ENCODE results near the gene SCFD1. TPM values are rescaled to one million over a fixed set of nuclear protein-coding genes. Genes with fewer than 3 reads are reported as not detected.

SCFD1 gene
- total and polyA plus RNA-seq, 10 of the 15 experiments (the other 5 are each of a cell fraction or from before 2014, with no cell fraction given): 61.5 to 98.4 (median 82.5) TPM

DNA sequence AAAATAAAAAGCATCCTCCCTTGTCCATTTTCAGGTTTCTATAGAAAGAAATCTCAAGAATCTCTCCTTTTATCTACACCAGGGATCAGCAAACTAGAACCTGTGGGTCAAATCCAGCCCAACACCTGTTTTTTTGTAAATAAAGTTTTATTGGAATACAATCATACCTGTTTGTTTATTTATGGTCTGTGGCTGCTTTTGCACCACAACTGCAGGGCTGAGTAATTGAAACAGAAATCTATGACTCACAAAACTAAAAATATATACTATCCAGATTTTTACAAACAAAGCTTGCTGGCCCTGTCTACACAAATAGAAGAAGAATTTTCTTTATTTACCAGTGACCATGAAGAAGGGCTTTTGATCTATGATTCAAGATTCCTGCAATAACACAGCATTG lies 157.1 kb downstream of the SCFD1 start:
- FAIRE-seq (no peak), ATAC-seq (peak; percentile 56), DNase-seq (ENCODE audit: low read depth, low spot score) (no peak)
- no peak overlapping the region for H3K9ac ChIP-seq (ENCODE audit: control insufficient read depth, insufficient read depth, low read length)
- intact Hi-C loops (cut with micrococcal nuclease; ENCODE audit: unreplicated experiment): no loop called here
- BruUV-seq (replicated peaks): no TSS peak
- CTCF ChIA-PET: no interaction called here
- no peaks in the 10 kb centered on the region for H3K27me3 ChIP-seq (replicated peaks in 1 of 2; ENCODE audit: control insufficient read depth in 2 of 2, insufficient read depth in 2 of 2, low read length in 1 of 2)
- no peak overlapping the region for H3K27ac ChIP-seq (ENCODE audit: control insufficient read depth, insufficient read depth)
- H2AFZ ChIP-seq (ENCODE audit: control insufficient read depth, low read depth, low read length): no peak overlapping the region
- no peak overlapping the region for H3K4me2 ChIP-seq (ENCODE audit: control insufficient read depth, insufficient read depth)
- RAD21 ChIA-PET (ENCODE audit: unreplicated experiment): no interaction called here
- SMC1A ChIA-PET (ENCODE audit: uncharacterized antibody, unreplicated experiment): interaction anchor here (1.5 kb wide), 1 partner anchor 10 kb away, joined by 5 read pairs; no protein-coding TSS in a partner anchor
- POLR2A ChIA-PET: no interaction called here
- no peaks in the 10 kb centered on the region for H3K9me3 ChIP-seq (replicated peaks; ENCODE audit: control insufficient read depth, insufficient read depth, low read length)
- H3K4me3 ChIP-seq: no peak overlapping the region
- H4K20me1 ChIP-seq (ENCODE audit: control insufficient read depth, insufficient read depth): no peaks in the 10 kb centered on the region
- in situ Hi-C loops (cut with MboI): no loop called here
- no peaks in the 10 kb centered on the region for H3K79me2 ChIP-seq (ENCODE audit: control insufficient read depth, insufficient read depth, low read length)
- H3K4me1 ChIP-seq (ENCODE audit: control insufficient read depth, insufficient read depth, low read length): no peaks in the 10 kb centered on the region
- H3K36me3 ChIP-seq (ENCODE audit: control insufficient read depth in 2 of 2, insufficient read depth in 2 of 2, low read length in 1 of 2): no peaks in the 10 kb centered on the region
- no peak for TF ChIP-seq ZBED1 (IDR thresholded peaks at IDR 0.05; ENCODE audit: borderline replicate concordance)
- TF ChIP-seq ZNF207 (IDR thresholded peaks at IDR 0.05; ENCODE audit: borderline replicate concordance): no peak
- TF ChIP-seq MEF2B (IDR thresholded peaks at IDR 0.05; ENCODE audit: partially characterized antibody, poor library complexity, severe bottlenecking): peak; percentile 32
- TF ChIP-seq, protein P1, sequence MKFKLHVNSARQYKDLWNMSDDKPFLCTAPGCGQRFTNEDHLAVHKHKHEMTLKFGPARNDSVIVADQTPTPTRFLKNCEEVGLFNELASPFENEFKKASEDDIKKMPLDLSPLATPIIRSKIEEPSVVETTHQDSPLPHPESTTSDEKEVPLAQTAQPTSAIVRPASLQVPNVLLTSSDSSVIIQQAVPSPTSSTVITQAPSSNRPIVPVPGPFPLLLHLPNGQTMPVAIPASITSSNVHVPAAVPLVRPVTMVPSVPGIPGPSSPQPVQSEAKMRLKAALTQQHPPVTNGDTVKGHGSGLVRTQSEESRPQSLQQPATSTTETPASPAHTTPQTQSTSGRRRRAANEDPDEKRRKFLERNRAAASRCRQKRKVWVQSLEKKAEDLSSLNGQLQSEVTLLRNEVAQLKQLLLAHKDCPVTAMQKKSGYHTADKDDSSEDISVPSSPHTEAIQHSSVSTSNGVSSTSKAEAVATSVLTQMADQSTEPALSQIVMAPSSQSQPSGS (IDR thresholded peaks at IDR 0.05; ENCODE audit: low read length): 0 out of 2 replicates have a peak, but pooled peaks have one; percentile 42
- TF ChIP-seq SP1 (IDR thresholded peaks at IDR 0.05; ENCODE audit: low read depth, low read length): no peak
- TF ChIP-seq, protein P2, sequence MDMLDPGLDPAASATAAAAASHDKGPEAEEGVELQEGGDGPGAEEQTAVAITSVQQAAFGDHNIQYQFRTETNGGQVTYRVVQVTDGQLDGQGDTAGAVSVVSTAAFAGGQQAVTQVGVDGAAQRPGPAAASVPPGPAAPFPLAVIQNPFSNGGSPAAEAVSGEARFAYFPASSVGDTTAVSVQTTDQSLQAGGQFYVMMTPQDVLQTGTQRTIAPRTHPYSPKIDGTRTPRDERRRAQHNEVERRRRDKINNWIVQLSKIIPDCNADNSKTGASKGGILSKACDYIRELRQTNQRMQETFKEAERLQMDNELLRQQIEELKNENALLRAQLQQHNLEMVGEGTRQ (IDR thresholded peaks at IDR 0.05; ENCODE audit: borderline replicate concordance, low read depth, low read length): no peak
- TF ChIP-seq RAD51 (IDR thresholded peaks at IDR 0.05): no peak
- no peak for TF ChIP-seq TCF3 (IDR thresholded peaks at IDR 0.05; ENCODE audit: borderline replicate concordance, insufficient read depth, low read depth, low read length)
- TF ChIP-seq, protein P3, sequence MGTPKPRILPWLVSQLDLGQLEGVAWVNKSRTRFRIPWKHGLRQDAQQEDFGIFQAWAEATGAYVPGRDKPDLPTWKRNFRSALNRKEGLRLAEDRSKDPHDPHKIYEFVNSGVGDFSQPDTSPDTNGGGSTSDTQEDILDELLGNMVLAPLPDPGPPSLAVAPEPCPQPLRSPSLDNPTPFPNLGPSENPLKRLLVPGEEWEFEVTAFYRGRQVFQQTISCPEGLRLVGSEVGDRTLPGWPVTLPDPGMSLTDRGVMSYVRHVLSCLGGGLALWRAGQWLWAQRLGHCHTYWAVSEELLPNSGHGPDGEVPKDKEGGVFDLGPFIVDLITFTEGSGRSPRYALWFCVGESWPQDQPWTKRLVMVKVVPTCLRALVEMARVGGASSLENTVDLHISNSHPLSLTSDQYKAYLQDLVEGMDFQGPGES (IDR thresholded peaks at IDR 0.05): no peak
- TF ChIP-seq JUNB (IDR thresholded peaks at IDR 0.05): peak; percentile 54; the same call in 1 of the 2 replicates
- TF ChIP-seq, protein P4, sequence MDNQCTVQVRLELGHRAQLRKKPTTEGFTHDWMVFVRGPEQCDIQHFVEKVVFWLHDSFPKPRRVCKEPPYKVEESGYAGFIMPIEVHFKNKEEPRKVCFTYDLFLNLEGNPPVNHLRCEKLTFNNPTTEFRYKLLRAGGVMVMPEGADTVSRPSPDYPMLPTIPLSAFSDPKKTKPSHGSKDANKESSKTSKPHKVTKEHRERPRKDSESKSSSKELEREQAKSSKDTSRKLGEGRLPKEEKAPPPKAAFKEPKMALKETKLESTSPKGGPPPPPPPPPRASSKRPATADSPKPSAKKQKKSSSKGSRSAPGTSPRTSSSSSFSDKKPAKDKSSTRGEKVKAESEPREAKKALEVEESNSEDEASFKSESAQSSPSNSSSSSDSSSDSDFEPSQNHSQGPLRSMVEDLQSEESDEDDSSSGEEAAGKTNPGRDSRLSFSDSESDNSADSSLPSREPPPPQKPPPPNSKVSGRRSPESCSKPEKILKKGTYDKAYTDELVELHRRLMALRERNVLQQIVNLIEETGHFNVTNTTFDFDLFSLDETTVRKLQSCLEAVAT (IDR thresholded peaks at IDR 0.05): no peak
- TF ChIP-seq RAD21 (IDR thresholded peaks at IDR 0.05; ENCODE audit: insufficient read depth, low read depth, low read length): no peak
- TF ChIP-seq, protein P5, sequence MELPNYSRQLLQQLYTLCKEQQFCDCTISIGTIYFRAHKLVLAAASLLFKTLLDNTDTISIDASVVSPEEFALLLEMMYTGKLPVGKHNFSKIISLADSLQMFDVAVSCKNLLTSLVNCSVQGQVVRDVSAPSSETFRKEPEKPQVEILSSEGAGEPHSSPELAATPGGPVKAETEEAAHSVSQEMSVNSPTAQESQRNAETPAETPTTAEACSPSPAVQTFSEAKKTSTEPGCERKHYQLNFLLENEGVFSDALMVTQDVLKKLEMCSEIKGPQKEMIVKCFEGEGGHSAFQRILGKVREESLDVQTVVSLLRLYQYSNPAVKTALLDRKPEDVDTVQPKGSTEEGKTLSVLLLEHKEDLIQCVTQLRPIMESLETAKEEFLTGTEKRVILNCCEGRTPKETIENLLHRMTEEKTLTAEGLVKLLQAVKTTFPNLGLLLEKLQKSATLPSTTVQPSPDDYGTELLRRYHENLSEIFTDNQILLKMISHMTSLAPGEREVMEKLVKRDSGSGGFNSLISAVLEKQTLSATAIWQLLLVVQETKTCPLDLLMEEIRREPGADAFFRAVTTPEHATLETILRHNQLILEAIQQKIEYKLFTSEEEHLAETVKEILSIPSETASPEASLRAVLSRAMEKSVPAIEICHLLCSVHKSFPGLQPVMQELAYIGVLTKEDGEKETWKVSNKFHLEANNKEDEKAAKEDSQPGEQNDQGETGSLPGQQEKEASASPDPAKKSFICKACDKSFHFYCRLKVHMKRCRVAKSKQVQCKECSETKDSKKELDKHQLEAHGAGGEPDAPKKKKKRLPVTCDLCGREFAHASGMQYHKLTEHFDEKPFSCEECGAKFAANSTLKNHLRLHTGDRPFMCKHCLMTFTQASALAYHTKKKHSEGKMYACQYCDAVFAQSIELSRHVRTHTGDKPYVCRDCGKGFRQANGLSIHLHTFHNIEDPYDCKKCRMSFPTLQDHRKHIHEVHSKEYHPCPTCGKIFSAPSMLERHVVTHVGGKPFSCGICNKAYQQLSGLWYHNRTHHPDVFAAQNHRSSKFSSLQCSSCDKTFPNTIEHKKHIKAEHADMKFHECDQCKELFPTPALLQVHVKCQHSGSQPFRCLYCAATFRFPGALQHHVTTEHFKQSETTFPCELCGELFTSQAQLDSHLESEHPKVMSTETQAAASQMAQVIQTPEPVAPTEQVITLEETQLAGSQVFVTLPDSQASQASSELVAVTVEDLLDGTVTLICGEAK (IDR thresholded peaks at IDR 0.05; ENCODE audit: borderline replicate concordance): peak; percentile 95
- TF ChIP-seq, protein P6, sequence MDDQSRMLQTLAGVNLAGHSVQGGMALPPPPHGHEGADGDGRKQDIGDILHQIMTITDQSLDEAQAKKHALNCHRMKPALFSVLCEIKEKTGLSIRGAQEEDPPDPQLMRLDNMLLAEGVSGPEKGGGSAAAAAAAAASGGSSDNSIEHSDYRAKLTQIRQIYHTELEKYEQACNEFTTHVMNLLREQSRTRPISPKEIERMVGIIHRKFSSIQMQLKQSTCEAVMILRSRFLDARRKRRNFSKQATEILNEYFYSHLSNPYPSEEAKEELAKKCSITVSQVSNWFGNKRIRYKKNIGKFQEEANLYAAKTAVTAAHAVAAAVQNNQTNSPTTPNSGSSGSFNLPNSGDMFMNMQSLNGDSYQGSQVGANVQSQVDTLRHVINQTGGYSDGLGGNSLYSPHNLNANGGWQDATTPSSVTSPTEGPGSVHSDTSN (IDR thresholded peaks at IDR 0.05; ENCODE audit: insufficient replicate concordance, low read depth, low read length): no peak
- peak; percentile 82 for TF ChIP-seq RUNX3 (IDR thresholded peaks at IDR 0.05; ENCODE audit: low read length)
